Esophagus muscularis mucosa (tissue), 4 donors: ENCODE measurements around the gene CBX1. TPM values are rescaled to one million over a fixed set of nuclear protein-coding genes. Genes with fewer than 3 reads are reported as not detected.

Source experiments
- DNase-seq: peaks from one replicate; pipeline ENCODE4 v3.0.0-alpha.2; 2017; ENCODE audit errors: extremely low spot score
- H3K27ac ChIP-seq, 4 donors: fragments of 200-600 bp; sonication (generic); replicated peaks in 1 of 4; 1 replicate in 3 of 4; 2 replicates in 1 of 4; pipeline ENCODE4 v1.5.1; 2016 to 2019; ENCODE audit warnings: mild to moderate bottlenecking in 1 of 4
- H3K27me3 ChIP-seq, 4 donors: fragments of 200-600 bp; sonication (generic); one replicate each; pipeline versions ENCODE4 v1.5.1 to v1.6.0; 2016 to 2019
- H3K36me3 ChIP-seq, 4 donors: fragments of 200-600 bp; sonication (generic); one replicate each; pipeline ENCODE4 v1.5.1; 2016 to 2019
- H3K4me1 ChIP-seq, 4 donors: fragments of 200-600 bp; sonication (generic); one replicate each; pipeline ENCODE4 v1.5.1; 2016 to 2019
- H3K4me3 ChIP-seq, 4 donors: fragments of 200-600 bp; sonication (generic); 1 replicate in 2 of 4; 2 replicates in 2 of 4; pipeline ENCODE4 v1.5.1; 2016 to 2019; ENCODE audit warnings: mild to moderate bottlenecking in 4 of 4, moderate library complexity in 1 of 4
- H3K9me3 ChIP-seq, 4 donors: fragments of 200-600 bp; sonication (generic); 1 replicate in 3 of 4; 2 replicates in 1 of 4; pipeline ENCODE4 v1.5.1; 2016 to 2019
- CTCF ChIP-seq, 3 experiments: fragments of 200-600 bp in 2 of 3; fragments of 450-650 bp in 1 of 3; sonication (generic) in 2 of 3; IDR thresholded peaks; one replicate each; pipeline ENCODE4 v1.5.1; 2017 to 2019; ENCODE audit warnings: antibody characterized with exemption in 3 of 3, mild to moderate bottlenecking in 2 of 3, moderate library complexity in 1 of 3
- EP300 ChIP-seq: sonication (generic); formaldehyde crosslinking; IDR thresholded peaks from one replicate; pipeline ENCODE4 v1.6.1; 2017; ENCODE audit warnings: antibody characterized with exemption
- POLR2A ChIP-seq: fragments of 450-650 bp; IDR thresholded peaks from one replicate; pipeline ENCODE4 v1.6.1; 2017; ENCODE audit warnings: antibody characterized with exemption, moderate library complexity, mild to moderate bottlenecking, low read depth
- POLR2AphosphoS5 ChIP-seq, 2 donors: sonication (generic); formaldehyde crosslinking; IDR thresholded peaks; one replicate each; pipeline ENCODE4 v1.6.1; 2017; ENCODE audit warnings: antibody characterized with exemption in 2 of 2
- WGBS: methylation state at CpG from one replicate; pipeline ENCODE4 v1.1.5; 2018; 5-methylcytosine and 5-hydroxymethylcytosine counted together
- intact Hi-C: fragments of 100-400 bp; cut with DNase I; formaldehyde crosslinking; loops from one replicate; pipeline ENCODE4 v1.15.1; 2023
- total RNA-seq, 4 donors: library from RNA; depleted of rRNA; stranded (reverse); fragments of >200 nt; gene quantifications; one replicate each; pipeline versions ENCODE4 v1.1.0 to v1.2.1, GENCODE V29; 2016

The CBX1 gene
- total RNA-seq, 4 donors from 2014 or later = 32.1 to 59.5 (median 39.7) TPM

- no peak for DNase-seq
- Histone ChIP-seq H3K27ac (peak overlapping the region; percentile 63 to 98 (median 98)), H3K4me1 (peaks cover 68 to 90% (median 74%) of the 10 kb centered on the region in 4 donors), H3K4me3 (peak overlapping the region in 2 of 4 donors; percentile 71 to 84), H3K27me3 (no peaks in the 10 kb centered on the region), H3K9me3 (no peaks in the 10 kb centered on the region), H3K36me3 (peaks cover 48 to 81% (median 63%) of the 10 kb centered on the region in 4 donors)
- intact Hi-C loops = no loop called here
- WGBS = 70% methylated on average over 5 of the region's 5 CpGs
- TF ChIP-seq CTCF (IDR thresholded peaks at IDR 0.05) = no peak
- no peak for TF ChIP-seq EP300
- TF ChIP-seq POLR2AphosphoS5 (IDR thresholded peaks at IDR 0.05) = no peak
- TF ChIP-seq POLR2A = no peak
These were observed 45.6 kb downstream of the CBX1 start for GRCh38 chr17:48055531-48056245.

- peaks cover 39 to 69% (median 52%) of the 10 kb centered on the region in 4 donors for H3K36me3 ChIP-seq
- WGBS = 37% methylated on average over 17 of the region's 34 CpGs
- H3K9me3 ChIP-seq = no peaks in the 10 kb centered on the region
- intact Hi-C loops = no loop called here
- no peaks in the 10 kb centered on the region for H3K27me3 ChIP-seq
- H3K27ac ChIP-seq = peak overlapping the region; percentile 97 to 98 (median 98)
- DNase-seq = no peak
- H3K4me3 ChIP-seq = peak overlapping the region; percentile 71 to 85 (median 84)
- peaks cover 68 to 91% (median 74%) of the 10 kb centered on the region in 4 donors for H3K4me1 ChIP-seq
- TF ChIP-seq EP300 (no peak), POLR2AphosphoS5 (IDR thresholded peaks at IDR 0.05) (peak; percentile 72 to 74)
These were observed 46.8 kb downstream of the CBX1 start for GRCh38 chr17:48054238-48055185.

GRCh38 chr17:48053758-48054237 is 47.5 kb downstream of the CBX1 start:
- peaks cover 32 to 62% (median 45%) of the 10 kb centered on the region in 4 donors for H3K36me3 ChIP-seq
- DNase-seq = no peak

GRCh38 chr17:48052956-48053757 is 48.1 kb downstream of the CBX1 start:
- peak overlapping the region; percentile 97 to 98 (median 98) for H3K27ac ChIP-seq
- intact Hi-C loops = no loop called here
- no peaks in the 10 kb centered on the region for H3K9me3 ChIP-seq
- no peak for DNase-seq
- peak overlapping the region; percentile 71 to 85 (median 84) for H3K4me3 ChIP-seq
- peaks cover 68 to 86% (median 71%) of the 10 kb centered on the region in 4 donors for H3K4me1 ChIP-seq
- H3K27me3 ChIP-seq = no peaks in the 10 kb centered on the region
- no peak for TF ChIP-seq CTCF (IDR thresholded peaks at IDR 0.05)
- no peak for TF ChIP-seq POLR2A
- TF ChIP-seq POLR2AphosphoS5 (IDR thresholded peaks at IDR 0.05) = peak; percentile 43 to 74
- H3K36me3 ChIP-seq = peaks cover 25 to 56% (median 38%) of the 10 kb centered on the region in 4 donors
- 21% methylated on average over 4 of the region's 5 CpGs for WGBS

More at GRCh38 chr17:48053758-48054237, 47.5 kb downstream of the CBX1 start:
- Histone ChIP-seq H3K4me3 (peak overlapping the region; percentile 71 to 85 (median 84)), H3K9me3 (no peaks in the 10 kb centered on the region), H3K4me1 (peaks cover 68 to 92% (median 71%) of the 10 kb centered on the region in 4 donors), H3K27me3 (no peaks in the 10 kb centered on the region), H3K27ac (peak overlapping the region; percentile 97 to 98 (median 98))
- 14% methylated on average over 5 of the region's 6 CpGs for WGBS
- TF ChIP-seq EP300 = no peak
- TF ChIP-seq POLR2AphosphoS5 (IDR thresholded peaks at IDR 0.05) = no peak
- no peak for TF ChIP-seq CTCF (IDR thresholded peaks at IDR 0.05)
- TF ChIP-seq POLR2A = no peak
- intact Hi-C loops = no loop called here
